Ammon's horn (tissue), 1 donor: ENCODE data around the gene SINHCAF.
"Not testable (repeated sequence)": the region's sequence is repeated elsewhere in the genome, so short reads cannot be mapped to it uniquely, and the experiment has no call there.

Source experiments
- DNase-seq: peaks from one replicate; pipeline ENCODE4 v3.0.0-alpha.2; 2016; ENCODE audit warnings: low spot score

Gene SINHCAF

GRCh38 chr12:31308116-31308515 lies 17.8 kb downstream of the SINHCAF start:
- DNase-seq: no peak

- no peak for DNase-seq
Measured at GRCh38 chr12:31306866-31307265, 19.1 kb downstream of the SINHCAF start.

GRCh38 chr12:31303466-31303865 lies 22.5 kb downstream of the SINHCAF start:
- no peak for DNase-seq

- no peak for DNase-seq
Measured at GRCh38 chr12:31301311-31301710, 24.6 kb downstream of the SINHCAF start.

- no peak for DNase-seq
Measured at GRCh38 chr12:31300783-31301182, 25.2 kb downstream of the SINHCAF start.

GRCh38 chr12:31300341-31300740 lies 25.6 kb downstream of the SINHCAF start:
- DNase-seq: no peak

GRCh38 chr12:31298922-31299321 lies 27.0 kb downstream of the SINHCAF start:
- no peak for DNase-seq

GRCh38 chr12:31298515-31298910 lies 27.4 kb downstream of the SINHCAF start:
- DNase-seq: no peak

GRCh38 chr12:31297572-31298514 lies 28.1 kb downstream of the SINHCAF start:
- no peak for DNase-seq

GRCh38 chr12:31289441-31289840 lies 36.5 kb downstream of the SINHCAF start:
- DNase-seq: no peak

GRCh38 chr12:31288381-31288780 lies 37.6 kb downstream of the SINHCAF start:
- no peak for DNase-seq

- no peak for DNase-seq
Measured at GRCh38 chr12:31280183-31280582, 45.8 kb downstream of the SINHCAF start.

GRCh38 chr12:31279390-31279924 lies 46.5 kb downstream of the SINHCAF start:
- DNase-seq: no peak

GRCh38 chr12:31278832-31279231 lies 47.1 kb downstream of the SINHCAF start:
- DNase-seq: no peak

GRCh38 chr12:31278424-31278823 lies 47.5 kb downstream of the SINHCAF start:
- DNase-seq: no peak

- no peak for DNase-seq
Measured at GRCh38 chr12:31277081-31277480, 48.9 kb downstream of the SINHCAF start.

- no peak for DNase-seq
Measured at GRCh38 chr12:31275491-31275890, 50.5 kb downstream of the SINHCAF start.

GRCh38 chr12:31274520-31275300 lies 51.2 kb downstream of the SINHCAF start:
- no peak for DNase-seq

- DNase-seq: not testable (repeated sequence)
Measured at GRCh38 chr12:31273794-31274193, 52.2 kb downstream of the SINHCAF start.

GRCh38 chr12:31272607-31273225 lies 53.2 kb downstream of the SINHCAF start:
- no peak for DNase-seq

GRCh38 chr12:31267966-31268365 lies 58.0 kb downstream of the SINHCAF start:
- DNase-seq: no peak

GRCh38 chr12:31265722-31266121 lies 60.2 kb downstream of the SINHCAF start:
- DNase-seq: no peak
